ENCODE data around the gene MACROD2.

Gene MACROD2

GRCh38 chr20:15098351-15098750 is 1103.0 kb downstream of the MACROD2 start:
- TF ChIP-seq REST (IDR thresholded peaks at IDR 0.05; ENCODE audit: insufficient read depth in 1 of 2, low read depth in 2 of 2, low read length in 2 of 2) = no peak
- no peak for TF ChIP-seq FOXP2 (optimal IDR thresholded peaks at IDR 0.05; ENCODE audit: borderline replicate concordance, extremely low read depth, extremely low read length, insufficient read depth)
- TF ChIP-seq SIN3A (IDR thresholded peaks at IDR 0.05; ENCODE audit: borderline replicate concordance, insufficient read depth, low read length) = no peak
- TF ChIP-seq TAF1 (IDR thresholded peaks at IDR 0.05; ENCODE audit: borderline replicate concordance, insufficient read depth, low read length) = no peak
- TF ChIP-seq POLR2AphosphoS5 (IDR thresholded peaks at IDR 0.05; ENCODE audit: low read depth, low read length) = no peak

- TF ChIP-seq TAF1 (IDR thresholded peaks at IDR 0.05; ENCODE audit: borderline replicate concordance, insufficient read depth, low read length) (no peak), SIN3A (IDR thresholded peaks at IDR 0.05; ENCODE audit: borderline replicate concordance, insufficient read depth, low read length) (no peak), FOXP2 (optimal IDR thresholded peaks at IDR 0.05; ENCODE audit: borderline replicate concordance, extremely low read depth, extremely low read length, insufficient read depth) (no peak), POLR2AphosphoS5 (IDR thresholded peaks at IDR 0.05; ENCODE audit: low read depth, low read length) (no peak), REST (IDR thresholded peaks at IDR 0.05; ENCODE audit: insufficient read depth in 1 of 2, low read depth in 2 of 2, low read length in 2 of 2) (no peak)
Observed at GRCh38 chr20:15099130-15099529, 1103.8 kb downstream of the MACROD2 start.

- TF ChIP-seq TAF1 (IDR thresholded peaks at IDR 0.05; ENCODE audit: borderline replicate concordance, insufficient read depth, low read length) = no peak
- no peak for TF ChIP-seq POLR2AphosphoS5 (IDR thresholded peaks at IDR 0.05; ENCODE audit: low read depth, low read length)
- no peak for TF ChIP-seq SIN3A (IDR thresholded peaks at IDR 0.05; ENCODE audit: borderline replicate concordance, insufficient read depth, low read length)
- TF ChIP-seq FOXP2 (optimal IDR thresholded peaks at IDR 0.05; ENCODE audit: borderline replicate concordance, extremely low read depth, extremely low read length, insufficient read depth) = no peak
- no peak for TF ChIP-seq REST (IDR thresholded peaks at IDR 0.05; ENCODE audit: insufficient read depth in 1 of 2, low read depth in 2 of 2, low read length in 2 of 2)
Observed at GRCh38 chr20:15100506-15101160, 1105.3 kb downstream of the MACROD2 start.

- no peak for TF ChIP-seq REST (IDR thresholded peaks at IDR 0.05; ENCODE audit: insufficient read depth in 1 of 2, low read depth in 2 of 2, low read length in 2 of 2)
- no peak for TF ChIP-seq FOXP2 (optimal IDR thresholded peaks at IDR 0.05; ENCODE audit: borderline replicate concordance, extremely low read depth, extremely low read length, insufficient read depth)
- TF ChIP-seq TAF1 (IDR thresholded peaks at IDR 0.05; ENCODE audit: borderline replicate concordance, insufficient read depth, low read length) = no peak
- no peak for TF ChIP-seq POLR2AphosphoS5 (IDR thresholded peaks at IDR 0.05; ENCODE audit: low read depth, low read length)
- no peak for TF ChIP-seq SIN3A (IDR thresholded peaks at IDR 0.05; ENCODE audit: borderline replicate concordance, insufficient read depth, low read length)
Observed at GRCh38 chr20:15107931-15108330, 1112.6 kb downstream of the MACROD2 start.
